HepG2 (cell line): ENCODE measurements around the gene ZNF37A. TPM values are rescaled to one million over a fixed set of nuclear protein-coding genes. Genes with fewer than 3 reads are reported as not detected.
A peak's percentile ranks its signal among the peaks of the same experiment; 100 is the strongest.
"Not testable (repeated sequence)": the region's sequence is repeated elsewhere in the genome, so short reads cannot be mapped to it uniquely, and the experiment has no call there.

ENCODE experiments used
- ATAC-seq: fragments of 200-7000 bp; cut with Tn5 transposase; 3 replicates; pipeline ENCODE4 v1.9.1; 2020; ENCODE audit warnings: mild to moderate bottlenecking, moderate library complexity
- BruUV-seq: library from RNA; stranded (reverse); fragments of 400-500 nt; replicated peaks from 2 replicates; lab custom pipeline; 2021; lab: Mats Ljungman, UMichigan
- CTCF ChIA-PET: fragments of 300-600 bp; formaldehyde crosslinking; extraction: SDS; loops from one replicate; lab custom pipeline; 2021; ENCODE audit warnings: low total read pairs, inconsistent platforms, low intra/inter-chr PET ratio; lab: Yijun Ruan, JAX
- POLR2A ChIA-PET: fragments of 350-600 bp; sonication (Branson Sonifier 250); formaldehyde crosslinking; loops from one replicate; lab custom pipeline; 2020; ENCODE audit warnings: antibody characterized with exemption, inconsistent platforms; lab: Yijun Ruan, JAX
- DNase-seq: peaks from one replicate; pipeline ENCODE4 v3.0.0-alpha.2; 2015; ENCODE audit warnings: low spot score
- FAIRE-seq: peaks from 3 replicates; lab custom pipeline; 2011; peaks lifted over from hg19 to GRCh38; lab: Jason Lieb, UNC
- H2AFZ ChIP-seq: one replicate; pipeline ENCODE4 v1.6.1; 2011; ENCODE audit warnings: low read length, inconsistent platforms
- H3K27ac ChIP-seq: fragments of 300-600 bp; 3 replicates; pipeline ENCODE4 v1.8.0; 2011; ENCODE audit warnings: mixed run types, mild to moderate bottlenecking, mixed read lengths, low read length, inconsistent platforms; ENCODE audit not compliant: insufficient read depth; ENCODE audit errors: extremely low read length
- H3K27me3 ChIP-seq, 2 experiments: fragments of 200-600 bp in 1 of 2; 2 replicates in 1 of 2; 3 replicates in 1 of 2; pipeline versions ENCODE4 v1.6.0 to v1.8.0; 2011; ENCODE audit warnings: low read length in 2 of 2, mild to moderate bottlenecking in 2 of 2, moderate library complexity in 2 of 2, inconsistent platforms in 1 of 2; ENCODE audit not compliant: insufficient read depth in 2 of 2, control insufficient read depth in 1 of 2
- H3K36me3 ChIP-seq, 2 experiments: fragments of 200-600 bp in 1 of 2; replicated peaks in 1 of 2; 2 replicates in 1 of 2; 3 replicates in 1 of 2; pipeline versions ENCODE4 v1.5.1 to v1.8.0; 2011; ENCODE audit warnings: low read length in 2 of 2, inconsistent platforms in 1 of 2; ENCODE audit not compliant: insufficient read depth in 2 of 2, control insufficient read depth in 1 of 2
- H3K4me1 ChIP-seq: 2 replicates; pipeline ENCODE4 v1.5.1; 2012; ENCODE audit warnings: low read length, inconsistent platforms; ENCODE audit not compliant: insufficient read depth
- H3K4me2 ChIP-seq: 2 replicates; pipeline ENCODE4 v1.6.0; 2011; ENCODE audit warnings: low read depth, low read length, inconsistent platforms
- H3K4me3 ChIP-seq, 3 experiments: fragments of 200-600 bp in 1 of 3; sonication (generic), shearing (Covaris generic) in 1 of 3; replicated peaks in 1 of 3; 2 replicates each; pipeline ENCODE4 v1.5.1; 2011 to 2016; ENCODE audit warnings: low read length in 3 of 3, inconsistent platforms in 2 of 3, low read depth in 2 of 3, mild to moderate bottlenecking in 2 of 3, control low read depth in 1 of 3, mixed read lengths in 1 of 3; ENCODE audit not compliant: insufficient read depth in 1 of 3
- H3K79me2 ChIP-seq: one replicate; pipeline ENCODE4 v1.6.1; 2011; ENCODE audit warnings: low read length, inconsistent platforms; ENCODE audit not compliant: insufficient read depth
- H3K9ac ChIP-seq: 2 replicates; pipeline ENCODE4 v1.6.0; 2011; ENCODE audit warnings: mild to moderate bottlenecking, low read depth, low read length, inconsistent platforms; ENCODE audit not compliant: insufficient read depth
- H3K9me3 ChIP-seq: 2 replicates; pipeline ENCODE4 v1.5.1; 2012; ENCODE audit warnings: mild to moderate bottlenecking, low read length
- H4K20me1 ChIP-seq: 2 replicates; pipeline ENCODE4 v1.6.0; 2011; ENCODE audit warnings: inconsistent platforms, mild to moderate bottlenecking, low read length, moderate library complexity; ENCODE audit not compliant: insufficient read depth
- FOXJ3 ChIP-seq: sonication (generic); formaldehyde crosslinking; IDR thresholded peaks from 2 replicates; pipeline ENCODE4 v1.4.0; 2020; ENCODE audit warnings: missing genetic modification reagents, mild to moderate bottlenecking, borderline replicate concordance
- KMT2B ChIP-seq: IDR thresholded peaks from 2 replicates; pipeline ENCODE4 v1.6.1; 2016; ENCODE audit warnings: missing genetic modification reagents, missing compliant biosample characterization
- PRDM15 ChIP-seq: sonication (generic); formaldehyde crosslinking; IDR thresholded peaks from 2 replicates; pipeline ENCODE4 v1.4.0; 2020; ENCODE audit warnings: missing genetic modification reagents
- SMYD3 ChIP-seq: sonication (generic); formaldehyde crosslinking; IDR thresholded peaks from 2 replicates; pipeline ENCODE4 v1.8.1; 2023; ENCODE audit warnings: mild to moderate bottlenecking, missing genetic modification reagents
- SP1 ChIP-seq, 2 experiments: fragments of 450-650 bp in 1 of 2; sonication (generic) in 1 of 2; formaldehyde crosslinking in 1 of 2; IDR thresholded peaks; 2 replicates each; pipeline versions ENCODE4 v1.4.0 to v1.6.1; 2016 to 2020; ENCODE audit warnings: missing genetic modification reagents in 1 of 2
- TCF12 ChIP-seq, 2 experiments: fragments of 450-650 bp in 1 of 2; sonication (generic) in 1 of 2; formaldehyde crosslinking in 1 of 2; IDR thresholded peaks; 2 replicates each; pipeline versions ENCODE4 v1.6.1 to v1.8.0; 2017 to 2022; ENCODE audit warnings: antibody characterized with exemption in 1 of 2, mild to moderate bottlenecking in 1 of 2, missing genetic modification reagents in 1 of 2, moderate library complexity in 1 of 2
- TFDP2 ChIP-seq: sonication (generic); formaldehyde crosslinking; IDR thresholded peaks from 2 replicates; pipeline ENCODE4 v1.4.0; 2020; ENCODE audit warnings: missing genetic modification reagents
- TRIM22 ChIP-seq: fragments of 450-650 bp; IDR thresholded peaks from 2 replicates; pipeline ENCODE4 v1.6.1; 2017
- ZFP36L1 ChIP-seq: sonication (generic); formaldehyde crosslinking; IDR thresholded peaks from 2 replicates; pipeline ENCODE4 v1.8.0; 2022; ENCODE audit warnings: mild to moderate bottlenecking, missing genetic modification reagents, moderate library complexity
- ZNF143 ChIP-seq: sonication (generic); formaldehyde crosslinking; IDR thresholded peaks from 2 replicates; pipeline ENCODE4 v1.4.0; 2020; ENCODE audit warnings: missing genetic modification reagents
- WGBS: methylation state at CpG from one replicate; pipeline ENCODE4 v1.1.6; 2017; ENCODE audit warnings: low lambda C conversion rate; 5-methylcytosine and 5-hydroxymethylcytosine counted together
- in situ Hi-C: cut with HindIII; loops from 2 replicates; pipeline ENCODE4 v1.10.0; 2017; ENCODE audit warnings: low pct_unique_long_range_greater_than_20kb; ENCODE audit not compliant: extremely low pct_ligation_motif_present
- intact Hi-C: fragments of 100-400 bp; cut with micrococcal nuclease; formaldehyde crosslinking; loops from one replicate; pipeline ENCODE4 v1.10.0; 2022; ENCODE audit not compliant: unreplicated experiment
- polyA plus RNA-seq, 8 experiments: library from polyadenylated mRNA; depleted of rRNA in 3 of 8; stranded (reverse) in 7 of 8; unstranded in 1 of 8; fragments of >200 nt; fragmentation: Illumina TruSeq in 4 of 8; extraction: Trizol in 4 of 8; gene quantifications; 2 replicates each; pipeline versions ENCODE4 v1.2.1 to v1.2.3, GENCODE V29; 2011 to 2016; ENCODE audit warnings: low read depth in 4 of 8, missing spikeins in 1 of 8, mixed read lengths in 1 of 8; ENCODE audit not compliant: insufficient read depth in 1 of 8
- total RNA-seq, 5 experiments: library from RNA; depleted of rRNA; stranded (reverse); fragments of >200 nt; fragmentation: Illumina TruSeq; extraction: Trizol; gene quantifications; 2 replicates each; pipeline ENCODE4 v1.2.3, GENCODE V29; 2016; ENCODE audit warnings: low read depth in 1 of 5

The ZNF37A gene
- total and polyA plus RNA-seq, 2 of the 13 experiments (the other 11 are each of a cell fraction or from before 2014, with no cell fraction given), result 8.0 to 12.6 TPM

GRCh38 chr10:38069663-38070062 is 24.5 kb upstream of the ZNF37A start:
- 35% methylated on average over 1 of the region's 1 CpG for WGBS
- H2AFZ ChIP-seq, H4K20me1 ChIP-seq, POLR2A ChIA-PET, H3K4me1 ChIP-seq, BruUV-seq, H3K4me2 ChIP-seq, H3K27ac ChIP-seq, H3K9ac ChIP-seq, ATAC-seq, H3K9me3 ChIP-seq, H3K27me3 ChIP-seq, H3K4me3 ChIP-seq, in situ Hi-C loops, CTCF ChIA-PET, DNase-seq, intact Hi-C loops, H3K79me2 ChIP-seq, H3K36me3 ChIP-seq: not testable (repeated sequence)
- FAIRE-seq, result peak; percentile 23
- TF ChIP-seq PRDM15 (CRISPR knock-in tag), result peak; percentile 57; the same call in 1 of the 2 replicates

GRCh38 chr10:38070501-38070900 is 23.6 kb upstream of the ZNF37A start:
- TF ChIP-seq ZFP36L1 (CRISPR knock-in tag) (no peak), TFDP2 (CRISPR knock-in tag) (no peak), ZNF143 (no peak), SP1 (IDR thresholded peaks at IDR 0.05) (no peak), SP1 (CRISPR knock-in tag; IDR thresholded peaks at IDR 0.05) (no peak), FOXJ3 (no peak), KMT2B (CRISPR knock-in tag) (no peak), SMYD3 (no peak), TCF12 (IDR thresholded peaks at IDR 0.05) (no peak), TCF12 (CRISPR knock-in tag; IDR thresholded peaks at IDR 0.05) (no peak), TRIM22 (no peak)
- Histone ChIP-seq H3K4me3 (no peak overlapping the region), H3K79me2 (no peaks in the 10 kb centered on the region), H4K20me1 (no peaks in the 10 kb centered on the region), H3K9ac (no peak overlapping the region), H2AFZ (no peak overlapping the region), H3K27ac (no peak overlapping the region), H3K4me2 (no peak overlapping the region), H3K4me1 (no peaks in the 10 kb centered on the region), H3K9me3 (no peaks in the 10 kb centered on the region), H3K27me3 (no peaks in the 10 kb centered on the region), H3K36me3 (no peaks in the 10 kb centered on the region)
- DNase-seq (no peak), FAIRE-seq (no peak), ATAC-seq (no peak)
- 80% methylated on average over 8 of the region's 8 CpGs for WGBS
- BruUV-seq, result no TSS peak
- in situ Hi-C loops, result no loop called here
- POLR2A ChIA-PET, result no interaction called here
- CTCF ChIA-PET, result no interaction called here
- intact Hi-C loops, result no loop called here
